GM20431 (cell line): ENCODE data around the gene SET.
"Not testable (repeated sequence)": the region's sequence is repeated elsewhere in the genome, so short reads cannot be mapped to it uniquely, and the experiment has no call there.

Experiments
- in situ Hi-C: fragments of 300-500 bp; cut with MseI, MboI; formaldehyde crosslinking; loops from one replicate; pipeline ENCODE4 v1.15.0; 2020; ENCODE audit warnings: low sequenced_read_pairs; ENCODE audit not compliant: unreplicated experiment

Gene SET, protein sequence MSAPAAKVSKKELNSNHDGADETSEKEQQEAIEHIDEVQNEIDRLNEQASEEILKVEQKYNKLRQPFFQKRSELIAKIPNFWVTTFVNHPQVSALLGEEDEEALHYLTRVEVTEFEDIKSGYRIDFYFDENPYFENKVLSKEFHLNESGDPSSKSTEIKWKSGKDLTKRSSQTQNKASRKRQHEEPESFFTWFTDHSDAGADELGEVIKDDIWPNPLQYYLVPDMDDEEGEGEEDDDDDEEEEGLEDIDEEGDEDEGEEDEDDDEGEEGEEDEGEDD

DNA sequence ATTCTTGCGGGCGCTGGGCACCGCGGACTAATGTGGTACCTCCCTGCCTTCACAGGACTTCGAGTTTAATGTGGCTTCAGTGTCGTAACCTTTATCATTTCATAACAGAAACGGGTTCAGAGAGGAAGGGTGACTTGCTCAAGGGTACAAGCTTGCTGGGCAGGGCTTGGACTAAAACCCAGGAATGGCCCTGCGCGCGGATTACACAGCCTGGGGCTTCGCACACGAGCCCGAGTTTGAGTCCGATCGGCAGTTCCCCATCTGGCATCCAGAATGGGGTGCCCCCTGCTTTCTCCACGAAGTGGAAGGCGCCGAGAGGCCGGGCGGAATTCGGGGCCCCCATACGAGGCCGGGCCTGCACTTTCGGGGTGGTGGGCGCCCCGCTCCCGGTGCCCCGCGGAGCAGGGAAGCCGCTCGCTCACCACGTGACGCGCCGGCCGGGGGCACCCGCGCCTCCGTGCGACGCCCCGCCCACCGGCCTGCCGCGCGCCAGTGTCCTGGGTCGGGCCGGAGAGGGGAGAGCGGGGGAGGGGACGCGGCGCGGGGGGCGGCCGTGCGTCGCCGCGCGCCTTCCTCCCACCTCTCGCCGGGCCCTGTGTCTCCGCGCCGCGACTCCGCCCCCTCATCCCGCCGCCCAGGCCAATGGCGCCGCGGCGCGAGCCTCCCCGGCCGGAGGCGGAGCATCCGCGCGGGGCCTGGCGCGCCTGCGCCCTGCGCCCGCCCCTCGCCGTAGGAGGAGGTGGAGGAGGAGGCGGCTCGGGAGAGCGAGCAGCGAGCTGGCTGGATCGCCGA, at the start of gene SET:
SET (plus strand) TSS at position 722 of the 792 bp plus-strand sequence. CDS start 361 bp downstream, outside the sequence.
- in situ Hi-C loops, result no loop called here

DNA sequence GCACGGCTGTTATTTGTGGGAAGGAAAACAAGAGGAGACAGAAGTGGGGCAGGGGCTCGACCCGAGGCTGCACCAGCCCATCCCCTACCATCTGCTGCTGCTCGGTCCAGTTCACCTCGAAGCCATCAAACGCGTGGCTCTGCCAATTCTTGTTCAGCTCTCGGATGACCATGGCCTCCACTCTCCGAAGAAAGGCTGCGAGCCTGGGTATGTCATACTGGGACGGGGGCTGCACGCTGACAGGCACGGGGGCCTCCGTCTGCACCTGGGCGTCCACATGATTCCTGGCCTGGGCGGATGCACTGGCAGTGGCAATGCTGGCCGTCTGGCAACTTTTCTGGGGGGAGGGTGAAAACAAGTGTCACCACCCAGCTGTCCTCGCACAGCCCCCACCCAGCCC, 48.4 kb upstream of the SET start:
- in situ Hi-C loops, result no loop called here

DNA sequence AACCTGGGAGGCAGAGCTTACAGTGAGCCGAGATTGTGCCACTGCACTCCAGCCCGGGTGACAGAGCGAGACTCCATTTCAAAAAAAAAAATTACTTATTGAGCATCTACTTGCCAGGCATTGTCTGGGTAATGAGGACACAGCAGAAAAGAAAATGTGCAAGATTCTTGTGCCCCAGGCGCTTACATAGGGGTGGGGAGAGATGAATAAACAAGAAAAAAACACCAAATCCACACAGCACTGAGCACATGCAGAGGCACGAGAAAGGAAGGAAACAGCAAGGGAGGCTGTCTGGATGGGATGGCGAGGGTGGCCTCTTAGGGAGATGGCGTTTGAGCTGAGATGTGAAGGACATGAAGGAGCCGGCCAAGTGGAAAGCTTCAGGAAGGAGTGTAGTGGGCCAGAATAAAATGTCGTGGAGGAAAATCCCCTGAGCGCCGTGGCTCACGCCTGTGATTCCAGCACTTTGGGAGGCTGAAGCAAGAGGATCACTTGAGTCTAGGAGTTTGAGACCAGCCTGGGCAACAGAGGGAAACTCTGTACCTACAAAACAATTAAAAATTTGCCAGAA, 46.3 kb upstream of the SET start:
- in situ Hi-C loops, result no loop called here

DNA sequence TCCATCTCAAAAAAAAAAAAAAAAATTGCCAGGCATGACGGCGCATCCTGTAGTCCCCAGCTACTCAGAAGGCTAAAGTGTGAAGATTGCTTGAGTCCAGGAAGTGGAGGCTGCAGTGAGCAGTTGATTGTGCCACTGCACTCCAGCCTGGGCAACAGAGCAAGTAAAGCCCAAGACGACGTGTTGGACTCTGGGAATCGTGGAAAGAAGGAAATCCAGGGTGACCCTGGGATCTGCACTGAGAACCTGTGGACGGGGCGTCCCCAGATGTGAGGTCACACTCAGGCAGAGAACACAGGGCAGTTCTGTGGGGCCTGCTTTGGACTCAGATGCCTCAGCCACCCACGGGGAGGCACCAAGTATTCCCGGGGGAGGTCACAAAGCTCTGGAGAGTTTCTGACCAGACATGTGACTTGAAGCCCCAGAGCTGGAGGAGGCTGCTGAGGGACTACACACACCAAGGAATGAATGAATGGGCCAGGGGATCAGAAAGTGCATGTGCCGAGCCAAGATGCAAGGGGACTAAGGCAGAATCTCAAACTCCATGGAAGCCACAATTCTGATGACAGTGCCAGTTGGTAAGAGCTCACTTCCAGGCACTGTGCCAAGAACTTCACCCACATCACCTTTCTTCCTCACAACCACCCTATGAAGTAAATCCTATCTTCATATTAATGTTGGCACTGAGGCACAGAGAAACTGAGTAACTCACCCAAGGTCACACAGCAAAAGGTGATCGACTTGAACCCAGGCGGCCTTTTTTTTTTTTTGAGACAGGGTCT, 45.3 kb upstream of the SET start:
- in situ Hi-C loops, result no loop called here

DNA sequence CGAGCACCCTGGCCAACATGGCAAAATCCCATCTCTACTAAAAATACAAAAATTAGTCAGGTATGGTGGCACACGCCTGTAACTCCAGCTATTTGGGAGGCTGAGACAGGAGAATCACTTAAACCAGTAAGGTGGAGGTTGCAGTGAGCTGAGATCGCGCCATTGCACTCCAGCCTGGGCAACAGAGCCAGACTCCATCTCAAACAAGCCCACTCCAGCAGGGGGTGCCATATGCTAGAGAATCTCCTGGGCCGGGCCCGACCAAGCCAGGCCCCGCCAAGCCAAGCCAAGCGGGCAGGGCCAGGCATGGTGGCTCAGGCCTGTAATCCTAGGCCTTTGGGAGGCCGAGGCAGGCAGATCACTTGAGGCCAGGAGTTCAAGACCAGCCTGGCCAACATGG, 40.8 kb upstream of the SET start:
- in situ Hi-C loops, result not testable (repeated sequence)

DNA sequence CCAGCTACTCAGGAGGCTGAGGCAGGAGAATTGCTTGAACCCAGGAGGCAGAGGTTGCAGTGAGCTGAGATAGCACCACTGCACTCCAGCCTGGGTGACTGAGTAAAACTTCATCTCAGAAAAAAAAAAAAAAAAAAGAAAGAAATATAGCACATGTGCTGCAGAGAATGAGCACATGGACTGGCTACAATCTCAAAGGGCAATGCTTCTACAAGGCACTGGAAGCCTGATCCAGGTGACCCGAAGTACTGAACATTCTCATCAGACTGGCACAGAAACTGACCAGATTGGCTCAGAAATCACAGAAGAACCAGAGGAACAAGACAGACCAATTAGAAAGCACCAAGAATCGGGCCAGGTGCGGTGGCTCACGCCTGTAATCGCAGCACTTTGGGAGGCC, 37.2 kb upstream of the SET start:
- in situ Hi-C loops, result no loop called here

DNA sequence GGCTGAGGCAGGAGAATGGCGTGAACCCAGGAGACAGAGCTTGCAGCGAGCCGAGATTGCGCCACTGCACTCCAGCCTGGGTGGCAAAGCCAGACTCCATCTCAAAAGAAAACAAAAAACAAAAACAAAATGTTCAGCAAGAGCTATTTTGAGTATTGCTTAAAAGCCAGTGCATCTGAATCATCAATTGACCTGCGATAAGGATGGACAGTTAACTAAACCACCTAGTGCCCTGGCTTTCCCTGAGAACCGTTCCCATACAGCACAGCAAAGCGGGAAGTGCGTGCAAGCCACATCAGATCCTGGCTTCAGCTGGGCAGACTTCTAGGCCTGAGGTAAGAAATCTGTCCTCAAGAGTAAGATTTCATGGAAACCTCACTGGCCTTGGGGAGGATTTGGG, 35.1 kb upstream of the SET start:
- in situ Hi-C loops, result no loop called here

DNA sequence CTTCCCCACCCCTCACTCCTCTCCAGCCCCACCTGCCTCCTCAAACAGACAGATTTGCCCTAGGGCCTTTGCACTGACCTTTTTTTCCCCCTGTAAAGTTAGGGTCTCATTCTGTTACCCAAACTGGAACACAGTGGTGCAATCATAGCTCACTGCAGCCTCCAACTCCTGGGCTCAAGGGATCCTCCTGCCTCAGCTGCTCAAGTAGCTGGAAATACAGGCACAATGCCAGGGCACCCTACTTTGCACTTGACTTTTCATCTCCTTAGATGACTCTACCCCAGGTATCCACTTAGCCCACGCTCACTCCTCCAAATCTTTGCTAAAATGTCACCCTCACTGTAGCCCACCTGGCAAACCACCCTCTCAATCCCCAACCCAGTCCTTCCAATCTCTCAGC, 34.5 kb upstream of the SET start:
- in situ Hi-C loops, result no loop called here

DNA sequence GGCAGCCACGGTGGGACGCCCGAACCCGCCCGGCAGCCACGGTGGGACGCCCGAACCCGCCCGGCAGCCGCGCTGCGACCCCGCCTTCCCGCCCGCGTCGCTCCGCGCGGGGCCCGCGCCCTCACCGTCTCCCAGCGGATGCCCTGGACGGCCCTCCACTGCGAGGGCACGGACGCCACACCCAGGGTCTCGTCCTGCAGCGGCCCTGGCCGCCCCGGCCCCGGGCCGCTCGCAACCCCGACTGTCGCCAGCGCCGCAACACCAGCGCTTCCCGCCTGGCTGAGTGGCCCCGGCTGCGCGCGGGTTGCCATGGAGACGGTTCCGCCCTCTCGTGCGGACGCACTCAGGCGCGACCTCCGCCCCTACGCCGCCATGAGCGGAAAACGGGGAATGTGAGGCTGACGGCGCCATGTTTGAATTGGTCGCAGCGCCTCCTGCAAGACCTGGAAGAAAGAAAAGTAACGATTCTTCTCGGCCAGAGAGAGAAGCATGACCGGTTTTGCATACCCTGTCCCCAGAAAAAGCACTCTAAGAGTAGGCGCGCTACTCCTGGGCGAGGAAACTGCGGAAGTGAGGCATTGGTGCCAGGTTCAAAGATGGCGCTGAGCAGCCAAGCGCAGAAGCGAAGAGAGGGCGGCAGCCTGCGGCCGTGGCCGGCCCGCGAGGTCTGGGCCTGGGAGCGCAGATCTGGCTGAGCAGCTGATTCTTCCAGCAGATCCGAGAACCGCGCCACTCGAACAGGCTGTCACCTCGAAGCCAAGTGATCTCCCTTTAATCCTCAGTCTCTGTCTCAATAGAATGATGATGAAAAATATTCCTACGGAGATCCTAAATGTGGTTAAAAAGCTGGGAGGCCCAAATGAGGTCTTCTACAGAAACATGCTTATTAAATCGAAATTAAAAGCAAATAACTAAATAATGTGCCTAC, 32.3 kb upstream of the SET start, which contains the start of gene DYNC2I2:
DYNC2I2 (minus strand) TSS at position 432 of the 928 bp plus-strand sequence; CDS start at position 311, 121 bp downstream.
- in situ Hi-C loops, result no loop called here

DNA sequence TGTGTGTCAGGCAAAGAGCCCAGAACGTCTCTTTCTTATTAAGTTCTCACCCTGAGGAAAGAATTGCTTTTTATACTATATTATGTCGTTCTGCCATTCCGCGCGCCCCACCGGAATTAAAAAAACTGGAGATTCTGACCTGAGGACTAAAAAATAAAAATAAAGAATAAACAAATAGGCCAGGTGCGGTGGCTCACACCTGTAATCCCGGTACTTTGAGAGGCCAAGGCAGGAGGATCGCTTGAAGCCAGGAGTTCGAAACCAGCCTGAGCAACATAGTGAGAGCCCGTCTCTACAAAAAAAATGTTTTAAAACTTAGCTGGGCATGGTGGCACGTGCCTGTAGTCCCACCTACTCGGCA, 31.7 kb upstream of the SET start:
- in situ Hi-C loops, result no loop called here

DNA sequence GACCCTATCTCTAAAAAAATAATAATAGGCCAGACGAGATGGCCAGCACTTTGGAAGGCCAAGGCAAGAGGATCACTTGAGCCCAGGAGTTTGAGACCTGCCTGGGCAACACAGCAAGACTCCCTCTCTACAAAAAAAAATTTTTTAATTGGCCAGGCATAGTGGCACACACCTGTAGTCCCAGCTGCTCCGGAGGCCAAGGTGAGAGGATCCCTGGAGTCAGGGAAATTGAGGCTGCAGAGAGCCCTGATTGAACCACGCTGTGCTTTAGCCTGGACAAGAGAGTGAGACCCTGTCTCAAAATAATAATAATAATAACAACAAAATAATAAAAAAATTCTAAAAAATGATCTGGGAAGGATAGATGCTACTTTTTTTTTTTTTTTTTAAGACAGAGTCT, 31.2 kb upstream of the SET start:
- in situ Hi-C loops, result no loop called here

DNA sequence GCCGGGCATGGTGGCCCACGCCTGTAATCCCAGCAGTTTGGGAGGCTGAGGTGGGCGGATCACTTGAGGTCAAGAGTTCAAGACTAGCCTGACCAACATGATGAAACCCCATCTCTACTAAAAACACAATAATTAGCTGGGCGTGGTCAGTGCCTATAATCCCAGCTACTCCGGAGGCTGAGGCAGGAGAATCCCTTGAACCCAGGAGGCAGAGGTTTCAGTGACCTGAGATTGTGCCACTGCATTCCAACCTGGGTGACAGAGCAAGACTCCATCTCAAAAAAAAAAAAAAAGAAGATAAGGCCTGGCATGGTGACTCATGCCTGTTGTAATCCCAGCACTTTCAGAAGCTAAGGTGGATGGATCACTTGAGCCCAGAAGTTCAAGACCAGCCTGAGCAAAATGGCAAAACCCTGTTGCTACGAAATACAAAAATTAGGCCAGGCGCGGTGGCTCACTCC, 22.5 kb upstream of the SET start:
- in situ Hi-C loops, result not testable (repeated sequence)

DNA sequence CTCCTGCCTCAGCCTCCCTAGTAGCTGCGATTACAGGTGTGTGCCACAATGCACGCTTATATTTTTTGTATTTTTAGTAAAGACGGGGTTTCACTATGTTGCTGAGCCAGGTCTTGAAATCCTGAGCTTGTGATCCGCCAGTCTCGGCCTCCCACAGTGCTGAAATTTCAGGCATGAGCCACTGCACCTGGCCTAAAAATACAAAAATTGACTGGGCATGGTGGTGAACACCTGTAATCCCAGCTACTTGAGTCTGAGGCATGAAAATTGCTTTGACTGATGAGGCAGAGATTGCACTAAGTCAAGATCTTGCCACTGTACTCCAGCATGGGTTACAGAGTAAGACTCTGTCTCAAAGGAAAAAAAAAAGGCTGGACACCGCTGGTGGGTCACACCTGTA, 19.2 kb upstream of the SET start:
- in situ Hi-C loops, result no loop called here

DNA sequence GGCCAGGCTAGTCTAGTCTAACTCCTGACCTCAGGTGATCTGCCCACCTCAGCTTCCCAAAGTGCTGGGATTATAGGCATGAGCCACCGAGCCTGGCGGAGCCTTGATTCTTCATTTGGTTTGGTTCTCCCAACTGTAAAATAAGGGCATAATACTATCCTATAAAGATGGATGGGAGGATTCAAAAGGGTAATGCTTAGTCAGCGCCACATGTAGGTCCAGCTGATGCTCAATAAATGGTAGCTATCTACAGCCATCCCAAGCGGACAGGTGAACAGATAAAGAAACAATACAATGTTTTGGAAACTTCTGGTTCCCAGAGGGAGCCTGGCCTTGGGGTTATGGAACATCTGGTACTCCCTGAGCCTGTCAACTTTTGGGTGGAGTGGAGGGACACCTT, 13.6 kb upstream of the SET start:
- in situ Hi-C loops, result no loop called here

DNA sequence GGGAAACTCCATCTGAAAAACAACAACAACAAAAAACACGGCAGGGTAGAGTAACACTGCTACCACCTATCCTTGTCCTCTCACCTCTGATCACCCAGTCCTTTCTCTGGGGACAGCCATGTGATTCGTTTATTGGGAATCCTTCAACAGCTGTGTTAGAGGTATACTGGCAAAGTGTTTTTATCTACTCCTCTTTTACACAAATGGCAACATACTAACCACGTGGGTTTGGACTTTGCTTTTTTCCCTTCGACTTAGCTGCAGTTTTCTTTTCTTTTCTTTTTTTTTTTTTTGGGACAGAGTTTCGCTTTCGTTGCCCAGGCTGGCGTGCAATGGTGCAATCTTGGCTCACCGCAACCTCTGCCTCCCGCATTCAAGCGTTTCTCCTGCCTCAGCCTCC, 11.2 kb upstream of the SET start:
- in situ Hi-C loops, result no loop called here

DNA sequence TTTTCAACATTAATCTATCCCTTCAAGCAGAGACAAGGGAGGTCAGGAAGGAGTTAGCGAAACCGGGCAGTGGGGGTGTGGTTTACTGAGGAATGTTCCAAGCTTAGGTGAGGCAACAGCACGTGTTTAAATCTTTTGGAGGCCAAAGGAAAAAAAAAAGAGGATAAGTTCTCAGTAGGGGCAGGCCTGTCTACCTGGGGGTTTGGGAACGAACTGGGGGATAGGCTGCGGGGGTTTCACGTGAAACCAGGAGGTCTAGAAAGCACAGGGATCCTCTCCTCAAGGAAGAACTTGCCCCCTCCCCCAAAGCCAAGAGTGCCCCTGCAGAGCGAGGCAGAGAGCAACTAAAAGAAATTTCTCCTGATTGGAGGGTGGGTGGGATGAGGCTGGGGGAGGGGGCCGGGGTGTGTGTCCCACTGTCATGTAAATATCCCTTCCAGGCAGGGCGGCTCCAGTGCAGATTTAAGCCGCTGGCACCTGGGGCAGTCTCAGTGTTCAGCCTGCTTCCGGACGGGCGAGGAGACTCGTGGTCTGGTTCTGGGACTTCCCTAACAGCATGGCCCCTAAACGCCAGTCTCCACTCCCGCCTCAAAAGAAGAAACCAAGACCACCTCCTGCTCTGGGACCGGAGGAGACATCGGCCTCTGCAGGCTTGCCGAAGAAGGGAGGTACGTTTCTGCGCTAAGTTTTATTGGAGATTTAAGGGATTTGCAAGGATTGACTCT, 5.5 kb upstream of the SET start:
- in situ Hi-C loops, result no loop called here

DNA sequence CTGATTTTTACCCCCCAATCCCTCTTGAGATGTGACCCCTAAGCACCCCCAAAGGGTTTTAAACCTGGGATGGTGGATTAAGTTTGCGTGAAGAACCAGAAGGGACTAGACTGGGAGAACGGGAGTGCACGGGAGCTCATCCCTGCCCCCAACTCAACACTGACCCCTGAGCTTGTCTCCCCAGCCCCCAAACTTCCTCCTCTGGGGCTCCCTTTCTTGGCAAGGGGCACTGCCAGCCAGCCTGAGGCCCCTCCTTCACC, 5.0 kb upstream of the SET start:
- in situ Hi-C loops, result no loop called here

DNA sequence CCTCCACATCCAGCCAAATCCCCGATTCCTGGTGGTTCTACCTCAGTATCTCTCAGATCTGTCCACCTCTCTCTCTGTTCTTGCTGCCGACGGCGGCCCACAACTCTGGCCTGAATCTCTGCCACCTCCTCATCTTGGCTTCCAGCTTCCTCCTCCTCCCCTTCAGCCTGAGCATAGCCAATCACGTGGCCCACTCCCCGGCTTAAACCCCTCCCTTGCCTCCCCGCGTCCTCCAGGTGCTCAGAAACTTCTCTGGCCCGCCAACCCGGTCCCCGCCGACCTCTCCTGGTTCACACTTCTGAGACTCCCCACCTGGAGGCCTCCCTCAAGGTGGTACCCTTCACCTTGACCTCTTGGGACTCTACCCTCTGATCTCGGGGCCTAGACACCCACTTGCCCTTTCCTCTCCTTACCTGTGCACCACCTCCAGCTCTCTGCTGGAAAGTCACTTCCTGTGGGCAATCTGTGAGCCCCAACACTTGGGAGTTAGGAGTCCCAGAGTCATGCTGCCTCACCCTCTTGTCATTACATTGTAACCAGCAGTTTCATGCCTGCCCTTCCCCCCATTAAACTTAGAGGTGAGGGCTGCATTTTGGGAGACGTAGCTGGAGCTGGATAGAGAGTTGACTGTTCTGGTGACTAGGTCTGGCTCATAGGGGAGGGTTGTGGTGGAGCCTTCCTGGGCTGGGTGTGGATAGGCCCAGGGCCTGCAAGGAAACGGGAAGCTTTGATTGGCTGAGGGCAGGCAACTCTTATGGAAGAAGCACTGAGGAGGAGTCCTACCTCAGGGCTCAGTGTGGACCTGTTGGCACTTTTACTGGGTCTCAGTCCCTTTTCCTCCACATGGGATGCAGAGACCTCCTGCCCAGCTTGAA, 4.5 kb upstream of the SET start:
- in situ Hi-C loops, result no loop called here
